Astrocyte (in vitro differentiated cells and primary cell): ENCODE data around the gene SCGB3A1. TPM values are rescaled to one million over a fixed set of nuclear protein-coding genes. Genes with fewer than 3 reads are reported as not detected.

Experiments used
- DNase-seq: peaks from one replicate; pipeline ENCODE4 v3.0.0-alpha.2; 2010; ENCODE audit warnings: low read depth
- FAIRE-seq: peaks from 2 replicates; lab custom pipeline; 2011; peaks lifted over from hg19 to GRCh38; lab: Jason Lieb, UNC
- H2AFZ ChIP-seq: 2 replicates; pipeline ENCODE4 v1.6.0; 2012; ENCODE audit warnings: low read depth, low read length, inconsistent platforms
- H3K27ac ChIP-seq: 2 replicates; pipeline ENCODE4 v1.5.1; 2011; ENCODE audit warnings: low read depth, low read length, inconsistent platforms
- H3K27me3 ChIP-seq: 2 replicates; pipeline ENCODE4 v1.6.0; 2011; ENCODE audit warnings: low read length, inconsistent platforms; ENCODE audit not compliant: insufficient read depth
- H3K36me3 ChIP-seq: 2 replicates; pipeline ENCODE4 v1.5.1; 2011; ENCODE audit warnings: low read length, inconsistent platforms; ENCODE audit not compliant: insufficient read depth
- H3K4me1 ChIP-seq: 2 replicates; pipeline ENCODE4 v1.5.1; 2011; ENCODE audit warnings: low read length, inconsistent platforms; ENCODE audit not compliant: insufficient read depth
- H3K4me2 ChIP-seq: 2 replicates; pipeline ENCODE4 v1.6.0; 2012; ENCODE audit warnings: low read length, inconsistent platforms
- H3K4me3 ChIP-seq: 2 replicates; pipeline ENCODE4 v1.5.1; 2011; ENCODE audit warnings: low read depth, mild to moderate bottlenecking, low read length, inconsistent platforms; ENCODE audit not compliant: insufficient read depth
- H3K79me2 ChIP-seq: 2 replicates; pipeline ENCODE4 v1.6.0; 2012; ENCODE audit warnings: mild to moderate bottlenecking, low read length, inconsistent platforms; ENCODE audit not compliant: insufficient read depth
- H3K9ac ChIP-seq: 2 replicates; pipeline ENCODE4 v1.6.0; 2012; ENCODE audit warnings: mild to moderate bottlenecking, low read length, inconsistent platforms
- H3K9me3 ChIP-seq: 2 replicates; pipeline ENCODE4 v1.5.1; 2012; ENCODE audit warnings: low read depth, mild to moderate bottlenecking, low read length, inconsistent platforms; ENCODE audit not compliant: insufficient read depth
- H4K20me1 ChIP-seq: 2 replicates; pipeline ENCODE4 v1.6.0; 2012; ENCODE audit warnings: low read length, inconsistent platforms; ENCODE audit not compliant: insufficient read depth
- H3K27ac Mint-ChIP-seq: one replicate; pipeline ENCODE4 v1.8.0; 2021; ENCODE audit warnings: mild to moderate bottlenecking, mixed read lengths; ENCODE audit not compliant: unreplicated experiment
- H3K27me3 Mint-ChIP-seq: one replicate; pipeline ENCODE4 v1.8.0; 2021; ENCODE audit warnings: low read depth, mixed read lengths; ENCODE audit not compliant: unreplicated experiment
- H3K36me3 Mint-ChIP-seq: one replicate; pipeline ENCODE4 v1.8.0; 2021; ENCODE audit warnings: low read depth, mixed read lengths; ENCODE audit not compliant: unreplicated experiment
- H3K4me1 Mint-ChIP-seq: one replicate; pipeline ENCODE4 v1.8.0; 2021; ENCODE audit warnings: low read depth, mixed read lengths; ENCODE audit not compliant: unreplicated experiment
- H3K4me3 Mint-ChIP-seq: one replicate; pipeline ENCODE4 v1.8.0; 2021; ENCODE audit warnings: mild to moderate bottlenecking, moderate library complexity, mixed read lengths; ENCODE audit not compliant: unreplicated experiment
- H3K9me3 Mint-ChIP-seq: one replicate; pipeline ENCODE4 v1.8.0; 2021; ENCODE audit warnings: mild to moderate bottlenecking, mixed read lengths; ENCODE audit not compliant: unreplicated experiment
- CTCF ChIP-seq: IDR thresholded peaks from 2 replicates; pipeline ENCODE4 v1.5.1; 2011; ENCODE audit warnings: low read depth, mild to moderate bottlenecking, inconsistent platforms, low read length, moderate library complexity; ENCODE audit not compliant: insufficient read depth
- EZH2 ChIP-seq: IDR thresholded peaks from 2 replicates; pipeline ENCODE4 v1.6.1; 2012; ENCODE audit warnings: mild to moderate bottlenecking, low read length, inconsistent platforms; ENCODE audit not compliant: insufficient read depth
- total RNA-seq: library from RNA; stranded (reverse); gene quantifications from 2 replicates; pipeline ENCODE4 v1.2.1, GENCODE V29; 2021

The SCGB3A1 gene
- total RNA-seq, 1 donor from 2014 or later = not detected

GRCh38 chr5:180605554-180606214 lies 14.4 kb upstream of the SCGB3A1 start:
- Mint-ChIP-seq H3K4me3 (no peak overlapping the region), H3K4me1 (peaks cover 5% of the 10 kb centered on the region), H3K27ac (no peak overlapping the region), H3K9me3 (no peaks in the 10 kb centered on the region), H3K36me3 (peaks cover 1% of the 10 kb centered on the region), H3K27me3 (peaks cover 24% of the 10 kb centered on the region)
- FAIRE-seq = no peak
- Histone ChIP-seq H3K36me3 (no peaks in the 10 kb centered on the region), H3K4me2 (no peak overlapping the region), H3K9me3 (no peaks in the 10 kb centered on the region), H3K9ac (no peak overlapping the region), H3K4me3 (no peak overlapping the region), H4K20me1 (no peaks in the 10 kb centered on the region), H2AFZ (no peak overlapping the region), H3K4me1 (no peaks in the 10 kb centered on the region), H3K27me3 (no peaks in the 10 kb centered on the region), H3K79me2 (no peaks in the 10 kb centered on the region), H3K27ac (no peak overlapping the region)
- DNase-seq = peak; percentile 16
- peak; percentile 77 for TF ChIP-seq CTCF
- TF ChIP-seq EZH2 = no peak

GRCh38 chr5:180604271-180604670 lies 13.0 kb upstream of the SCGB3A1 start:
- no peak for FAIRE-seq
- Mint-ChIP-seq H3K9me3 (peaks cover 1% of the 10 kb centered on the region), H3K4me3 (peak overlapping the region; percentile 10), H3K27me3 (peaks cover 27% of the 10 kb centered on the region), H3K4me1 (peaks cover 5% of the 10 kb centered on the region), H3K27ac (no peak overlapping the region), H3K36me3 (peaks cover 1% of the 10 kb centered on the region)
- Histone ChIP-seq H3K9ac (no peak overlapping the region), H3K27me3 (no peaks in the 10 kb centered on the region), H3K9me3 (no peaks in the 10 kb centered on the region), H3K4me1 (no peaks in the 10 kb centered on the region), H2AFZ (no peak overlapping the region), H3K79me2 (no peaks in the 10 kb centered on the region), H3K4me2 (no peak overlapping the region), H4K20me1 (no peaks in the 10 kb centered on the region), H3K27ac (no peak overlapping the region), H3K36me3 (no peaks in the 10 kb centered on the region), H3K4me3 (no peak overlapping the region)
- TF ChIP-seq EZH2 (no peak), CTCF (no peak)
- no peak for DNase-seq

GRCh38 chr5:180603076-180603594 lies 11.8 kb upstream of the SCGB3A1 start:
- no peak for FAIRE-seq
- H3K9me3 ChIP-seq = no peaks in the 10 kb centered on the region
- no peak overlapping the region for H2AFZ ChIP-seq
- no peaks in the 10 kb centered on the region for H3K27me3 ChIP-seq
- no peak for TF ChIP-seq EZH2
- no peak for TF ChIP-seq CTCF
- Mint-ChIP-seq H3K9me3 (peaks cover 1% of the 10 kb centered on the region), H3K27ac (no peak overlapping the region), H3K36me3 (peaks cover 1% of the 10 kb centered on the region), H3K4me3 (no peak overlapping the region), H3K27me3 (peaks cover 27% of the 10 kb centered on the region), H3K4me1 (peaks cover 3% of the 10 kb centered on the region)
- no peak overlapping the region for H3K4me3 ChIP-seq
- no peaks in the 10 kb centered on the region for H3K79me2 ChIP-seq
- no peak overlapping the region for H3K27ac ChIP-seq
- no peaks in the 10 kb centered on the region for H4K20me1 ChIP-seq
- H3K9ac ChIP-seq = no peak overlapping the region
- no peaks in the 10 kb centered on the region for H3K36me3 ChIP-seq
- no peak overlapping the region for H3K4me2 ChIP-seq
- no peak for DNase-seq
- no peaks in the 10 kb centered on the region for H3K4me1 ChIP-seq
